GM12801 (cell line): ENCODE data around the gene PTPRG.

Experiments used
- TF ChIP-seq, protein P1 (sequence below): IDR thresholded peaks from one replicate; pipeline ENCODE4 v1.5.1; 2011; ENCODE audit warnings: control low read depth; ENCODE audit not compliant: insufficient read length; ENCODE audit errors: extremely low read depth

PTPRG gene

GRCh38 chr3:61593446-61594029 lies 32.2 kb downstream of the PTPRG start:
- TF ChIP-seq, protein P1, sequence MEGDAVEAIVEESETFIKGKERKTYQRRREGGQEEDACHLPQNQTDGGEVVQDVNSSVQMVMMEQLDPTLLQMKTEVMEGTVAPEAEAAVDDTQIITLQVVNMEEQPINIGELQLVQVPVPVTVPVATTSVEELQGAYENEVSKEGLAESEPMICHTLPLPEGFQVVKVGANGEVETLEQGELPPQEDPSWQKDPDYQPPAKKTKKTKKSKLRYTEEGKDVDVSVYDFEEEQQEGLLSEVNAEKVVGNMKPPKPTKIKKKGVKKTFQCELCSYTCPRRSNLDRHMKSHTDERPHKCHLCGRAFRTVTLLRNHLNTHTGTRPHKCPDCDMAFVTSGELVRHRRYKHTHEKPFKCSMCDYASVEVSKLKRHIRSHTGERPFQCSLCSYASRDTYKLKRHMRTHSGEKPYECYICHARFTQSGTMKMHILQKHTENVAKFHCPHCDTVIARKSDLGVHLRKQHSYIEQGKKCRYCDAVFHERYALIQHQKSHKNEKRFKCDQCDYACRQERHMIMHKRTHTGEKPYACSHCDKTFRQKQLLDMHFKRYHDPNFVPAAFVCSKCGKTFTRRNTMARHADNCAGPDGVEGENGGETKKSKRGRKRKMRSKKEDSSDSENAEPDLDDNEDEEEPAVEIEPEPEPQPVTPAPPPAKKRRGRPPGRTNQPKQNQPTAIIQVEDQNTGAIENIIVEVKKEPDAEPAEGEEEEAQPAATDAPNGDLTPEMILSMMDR = no peak

- TF ChIP-seq, protein P1 = no peak
Observed at GRCh38 chr3:61594144-61594963, 33.0 kb downstream of the PTPRG start.

- TF ChIP-seq, protein P1 = no peak
Observed at GRCh38 chr3:61594964-61595285, 33.6 kb downstream of the PTPRG start.

GRCh38 chr3:61595288-61595687 lies 33.9 kb downstream of the PTPRG start:
- TF ChIP-seq, protein P1 = no peak

- TF ChIP-seq, protein P1 = no peak
Observed at GRCh38 chr3:61595826-61596225, 34.5 kb downstream of the PTPRG start.

DNA sequence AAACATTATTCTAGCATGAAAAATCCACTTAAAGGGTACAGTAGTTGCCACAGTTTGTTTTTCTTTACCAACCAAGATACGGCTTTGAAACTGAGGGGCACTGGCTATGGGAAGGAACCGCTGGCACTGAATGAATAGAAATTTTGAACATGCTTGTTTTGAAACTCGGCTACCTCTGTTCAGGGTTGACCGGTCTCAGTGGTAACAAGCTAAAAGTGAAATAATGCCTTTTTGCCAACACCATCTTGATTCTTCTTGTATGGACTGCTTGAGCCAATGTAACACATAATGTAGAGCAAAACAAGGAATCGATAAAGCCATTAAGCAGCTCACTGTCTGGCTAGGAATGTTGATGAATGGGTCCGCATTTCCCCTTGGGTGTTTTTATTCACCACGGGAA lies 36.5 kb downstream of the PTPRG start:
- TF ChIP-seq, protein P1 = no peak

DNA sequence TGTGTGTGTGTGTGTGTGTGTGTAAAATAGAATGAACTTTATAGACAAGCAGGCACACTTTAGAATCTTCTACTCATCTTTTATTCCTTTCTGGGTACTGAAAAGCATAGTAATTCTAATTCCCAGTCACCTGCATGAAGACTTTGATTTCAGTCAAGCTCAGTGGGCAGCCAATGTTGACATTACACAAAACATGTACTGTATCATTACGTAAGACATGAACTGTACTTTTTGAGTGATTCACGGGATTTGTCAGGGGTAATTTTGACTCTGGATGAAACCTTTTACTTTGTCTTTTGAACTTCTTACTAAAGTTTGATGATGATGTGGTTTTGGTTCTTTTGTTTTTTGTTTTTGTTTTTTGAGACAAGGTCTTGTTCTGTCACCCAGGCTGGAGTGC lies 38.8 kb downstream of the PTPRG start:
- TF ChIP-seq, protein P1 = no peak
